Stimulated activated memory B cell treated with anti-CD40 and anti-IgM and Interleukin-4, amounts not matched to agents 10 μg/mL and 1 μg/mL and 100 μg/mL, for 72 hours (primary cell): ENCODE data around the gene CNTNAP2.

Experiments
- ATAC-seq: fragments of 150-1000 bp; cut with Tn5 transposase; 2 replicates; pipeline ENCODE4 v1.10.0; 2021
- H3K27ac Mint-ChIP-seq: one replicate; pipeline ENCODE4 v1.8.0; 2022; ENCODE audit warnings: mild to moderate bottlenecking, mixed read lengths
- H3K27me3 Mint-ChIP-seq: one replicate; pipeline ENCODE4 v1.8.0; 2022; ENCODE audit warnings: mixed read lengths
- H3K36me3 Mint-ChIP-seq: one replicate; pipeline ENCODE4 v1.8.0; 2022; ENCODE audit warnings: mixed read lengths
- H3K4me1 Mint-ChIP-seq: one replicate; pipeline ENCODE4 v1.8.0; 2022; ENCODE audit warnings: mixed read lengths
- H3K4me3 Mint-ChIP-seq: one replicate; pipeline ENCODE4 v1.8.0; 2022; ENCODE audit warnings: mild to moderate bottlenecking, moderate library complexity, mixed read lengths
- H3K9me3 Mint-ChIP-seq: one replicate; pipeline ENCODE4 v1.8.0; 2022; ENCODE audit warnings: mixed read lengths

CNTNAP2 gene

GRCh38 chr7:146405737-146406136, 289.1 kb downstream of the CNTNAP2 start:
- H3K4me1 Mint-ChIP-seq, result no peaks in the 10 kb centered on the region

GRCh38 chr7:146411975-146412374, 295.4 kb downstream of the CNTNAP2 start:
- no peak for ATAC-seq
- H3K4me1 Mint-ChIP-seq, result no peaks in the 10 kb centered on the region
- H3K27me3 Mint-ChIP-seq, result no peaks in the 10 kb centered on the region
- H3K27ac Mint-ChIP-seq, result no peak overlapping the region
- H3K4me3 Mint-ChIP-seq, result no peak overlapping the region
- H3K9me3 Mint-ChIP-seq, result no peaks in the 10 kb centered on the region
- H3K36me3 Mint-ChIP-seq, result no peaks in the 10 kb centered on the region

More at GRCh38 chr7:146405737-146406136, 289.1 kb downstream of the CNTNAP2 start:
- Mint-ChIP-seq H3K4me3 (no peak overlapping the region), H3K9me3 (no peaks in the 10 kb centered on the region), H3K27ac (no peak overlapping the region), H3K36me3 (no peaks in the 10 kb centered on the region), H3K27me3 (no peaks in the 10 kb centered on the region)
- no peak for ATAC-seq

- no peak for ATAC-seq
- H3K27me3 Mint-ChIP-seq, result no peaks in the 10 kb centered on the region
- H3K4me1 Mint-ChIP-seq, result no peaks in the 10 kb centered on the region
- no peaks in the 10 kb centered on the region for H3K9me3 Mint-ChIP-seq
- no peak overlapping the region for H3K27ac Mint-ChIP-seq
- no peaks in the 10 kb centered on the region for H3K36me3 Mint-ChIP-seq
- H3K4me3 Mint-ChIP-seq, result no peak overlapping the region
Measured at GRCh38 chr7:146412781-146413180, 296.2 kb downstream of the CNTNAP2 start.

GRCh38 chr7:146414373-146414772, 297.8 kb downstream of the CNTNAP2 start:
- H3K36me3 Mint-ChIP-seq, result no peaks in the 10 kb centered on the region
- H3K4me1 Mint-ChIP-seq, result no peaks in the 10 kb centered on the region
- no peak for ATAC-seq
- no peaks in the 10 kb centered on the region for H3K9me3 Mint-ChIP-seq
- no peaks in the 10 kb centered on the region for H3K27me3 Mint-ChIP-seq
- no peak overlapping the region for H3K27ac Mint-ChIP-seq
- no peak overlapping the region for H3K4me3 Mint-ChIP-seq

- Mint-ChIP-seq H3K36me3 (no peaks in the 10 kb centered on the region), H3K27me3 (no peaks in the 10 kb centered on the region), H3K4me1 (no peaks in the 10 kb centered on the region), H3K9me3 (no peaks in the 10 kb centered on the region), H3K27ac (no peak overlapping the region), H3K4me3 (no peak overlapping the region)
- ATAC-seq, result no peak
Measured at GRCh38 chr7:146414937-146415336, 298.3 kb downstream of the CNTNAP2 start.

GRCh38 chr7:146417176-146417575, 300.6 kb downstream of the CNTNAP2 start:
- no peaks in the 10 kb centered on the region for H3K36me3 Mint-ChIP-seq
- H3K27ac Mint-ChIP-seq, result no peak overlapping the region
- H3K4me3 Mint-ChIP-seq, result no peak overlapping the region
- H3K9me3 Mint-ChIP-seq, result no peaks in the 10 kb centered on the region
- no peaks in the 10 kb centered on the region for H3K4me1 Mint-ChIP-seq
- ATAC-seq, result no peak
- no peaks in the 10 kb centered on the region for H3K27me3 Mint-ChIP-seq

GRCh38 chr7:146423446-146423845, 306.8 kb downstream of the CNTNAP2 start:
- no peaks in the 10 kb centered on the region for H3K9me3 Mint-ChIP-seq
- H3K4me3 Mint-ChIP-seq, result no peak overlapping the region
- H3K27ac Mint-ChIP-seq, result no peak overlapping the region
- H3K27me3 Mint-ChIP-seq, result no peaks in the 10 kb centered on the region
- ATAC-seq, result no peak
- no peaks in the 10 kb centered on the region for H3K36me3 Mint-ChIP-seq
- no peaks in the 10 kb centered on the region for H3K4me1 Mint-ChIP-seq

GRCh38 chr7:146424084-146424483, 307.5 kb downstream of the CNTNAP2 start:
- Mint-ChIP-seq H3K9me3 (peaks cover 4% of the 10 kb centered on the region), H3K36me3 (no peaks in the 10 kb centered on the region), H3K27me3 (no peaks in the 10 kb centered on the region), H3K4me3 (no peak overlapping the region), H3K27ac (no peak overlapping the region), H3K4me1 (no peaks in the 10 kb centered on the region)
- no peak for ATAC-seq

- H3K4me3 Mint-ChIP-seq, result no peak overlapping the region
- peaks cover 4% of the 10 kb centered on the region for H3K9me3 Mint-ChIP-seq
- no peaks in the 10 kb centered on the region for H3K36me3 Mint-ChIP-seq
- H3K27me3 Mint-ChIP-seq, result no peaks in the 10 kb centered on the region
- no peak overlapping the region for H3K27ac Mint-ChIP-seq
- H3K4me1 Mint-ChIP-seq, result no peaks in the 10 kb centered on the region
- ATAC-seq, result no peak
Measured at GRCh38 chr7:146433501-146433900, 316.9 kb downstream of the CNTNAP2 start.

GRCh38 chr7:146443102-146443501, 326.5 kb downstream of the CNTNAP2 start:
- Mint-ChIP-seq H3K27me3 (no peaks in the 10 kb centered on the region), H3K4me1 (no peaks in the 10 kb centered on the region), H3K9me3 (no peaks in the 10 kb centered on the region), H3K27ac (no peak overlapping the region), H3K36me3 (no peaks in the 10 kb centered on the region), H3K4me3 (no peak overlapping the region)
- ATAC-seq, result no peak

GRCh38 chr7:146449625-146450024, 333.0 kb downstream of the CNTNAP2 start:
- Mint-ChIP-seq H3K27ac (no peak overlapping the region), H3K9me3 (peaks cover 6% of the 10 kb centered on the region), H3K27me3 (no peaks in the 10 kb centered on the region), H3K4me1 (no peaks in the 10 kb centered on the region), H3K4me3 (no peak overlapping the region), H3K36me3 (no peaks in the 10 kb centered on the region)
- ATAC-seq, result no peak

- H3K27ac Mint-ChIP-seq, result no peak overlapping the region
- H3K9me3 Mint-ChIP-seq, result no peaks in the 10 kb centered on the region
- no peak overlapping the region for H3K4me3 Mint-ChIP-seq
- no peak for ATAC-seq
- H3K27me3 Mint-ChIP-seq, result no peaks in the 10 kb centered on the region
- no peaks in the 10 kb centered on the region for H3K36me3 Mint-ChIP-seq
- H3K4me1 Mint-ChIP-seq, result no peaks in the 10 kb centered on the region
Measured at GRCh38 chr7:146455091-146455655, 338.6 kb downstream of the CNTNAP2 start.

GRCh38 chr7:146479040-146479439, 362.4 kb downstream of the CNTNAP2 start:
- Mint-ChIP-seq H3K4me1 (no peaks in the 10 kb centered on the region), H3K9me3 (peaks cover 3% of the 10 kb centered on the region), H3K4me3 (no peak overlapping the region), H3K27ac (no peak overlapping the region), H3K27me3 (no peaks in the 10 kb centered on the region), H3K36me3 (no peaks in the 10 kb centered on the region)
- no peak for ATAC-seq

- Mint-ChIP-seq H3K4me3 (no peak overlapping the region), H3K4me1 (no peaks in the 10 kb centered on the region), H3K27me3 (no peaks in the 10 kb centered on the region), H3K27ac (no peak overlapping the region), H3K36me3 (no peaks in the 10 kb centered on the region), H3K9me3 (no peaks in the 10 kb centered on the region)
- ATAC-seq, result no peak
Measured at GRCh38 chr7:146486519-146486918, 369.9 kb downstream of the CNTNAP2 start.

- peaks cover 14% of the 10 kb centered on the region for H3K9me3 Mint-ChIP-seq
- H3K27ac Mint-ChIP-seq, result no peak overlapping the region
- H3K27me3 Mint-ChIP-seq, result no peaks in the 10 kb centered on the region
- H3K4me1 Mint-ChIP-seq, result no peaks in the 10 kb centered on the region
- H3K4me3 Mint-ChIP-seq, result no peak overlapping the region
- no peaks in the 10 kb centered on the region for H3K36me3 Mint-ChIP-seq
- no peak for ATAC-seq
Measured at GRCh38 chr7:146492017-146492416, 375.4 kb downstream of the CNTNAP2 start.

- peaks cover 14% of the 10 kb centered on the region for H3K9me3 Mint-ChIP-seq
- no peak overlapping the region for H3K4me3 Mint-ChIP-seq
- H3K36me3 Mint-ChIP-seq, result no peaks in the 10 kb centered on the region
- H3K4me1 Mint-ChIP-seq, result no peaks in the 10 kb centered on the region
- no peaks in the 10 kb centered on the region for H3K27me3 Mint-ChIP-seq
- H3K27ac Mint-ChIP-seq, result no peak overlapping the region
- no peak for ATAC-seq
Measured at GRCh38 chr7:146494952-146495596, 378.5 kb downstream of the CNTNAP2 start.
